Putamen (tissue), 1 donor: ENCODE results near the gene GSG1L.

Experiments
- DNase-seq: peaks from one replicate; pipeline ENCODE4 v3.0.0-alpha.2; 2016; ENCODE audit warnings: low spot score

The GSG1L gene

GRCh38 chr16:28013878-28014277 lies 49.6 kb downstream of the GSG1L start:
- DNase-seq: no peak

- DNase-seq: no peak
Measured at GRCh38 chr16:28013392-28013791, 50.1 kb downstream of the GSG1L start.

GRCh38 chr16:28011971-28012445 lies 51.5 kb downstream of the GSG1L start:
- DNase-seq: peak; percentile 63

GRCh38 chr16:28011223-28011622 lies 52.3 kb downstream of the GSG1L start:
- no peak for DNase-seq

GRCh38 chr16:28010671-28011070 lies 52.8 kb downstream of the GSG1L start:
- peak; percentile 33 for DNase-seq

GRCh38 chr16:28009586-28010373 lies 53.7 kb downstream of the GSG1L start:
- DNase-seq: peak; percentile 69

- DNase-seq: no peak
Measured at GRCh38 chr16:28003923-28004322, 59.6 kb downstream of the GSG1L start.

GRCh38 chr16:28003021-28003865 lies 60.3 kb downstream of the GSG1L start:
- DNase-seq: peak; percentile 47

- no peak for DNase-seq
Measured at GRCh38 chr16:28001642-28002041, 61.9 kb downstream of the GSG1L start.

- DNase-seq: peak; percentile 40
Measured at GRCh38 chr16:28001184-28001583, 62.3 kb downstream of the GSG1L start.

GRCh38 chr16:28000314-28001169 lies 63.0 kb downstream of the GSG1L start:
- peak; percentile 39 for DNase-seq

- DNase-seq: no peak
Measured at GRCh38 chr16:27999687-28000086, 63.8 kb downstream of the GSG1L start.

GRCh38 chr16:27995378-27995777 lies 68.1 kb downstream of the GSG1L start:
- no peak for DNase-seq

GRCh38 chr16:27994686-27995085 lies 68.8 kb downstream of the GSG1L start:
- no peak for DNase-seq

GRCh38 chr16:27993587-27993986 lies 69.9 kb downstream of the GSG1L start:
- DNase-seq: no peak

GRCh38 chr16:27991876-27992275 lies 71.6 kb downstream of the GSG1L start:
- no peak for DNase-seq

- DNase-seq: no peak
Measured at GRCh38 chr16:27985981-27986380, 77.5 kb downstream of the GSG1L start.

GRCh38 chr16:27984121-27984520 lies 79.4 kb downstream of the GSG1L start:
- no peak for DNase-seq

GRCh38 chr16:27983244-27983643 lies 80.3 kb downstream of the GSG1L start:
- no peak for DNase-seq

GRCh38 chr16:27982184-27982583 lies 81.3 kb downstream of the GSG1L start:
- no peak for DNase-seq

- DNase-seq: no peak
Measured at GRCh38 chr16:27980919-27981700, 82.4 kb downstream of the GSG1L start.
